ENCODE data around the gene KSR1.

GRCh38 chr17:27535178-27535928 lies 79.1 kb downstream of the KSR1 start:
- TF ChIP-seq POLR2A (IDR thresholded peaks at IDR 0.05) (no peak), CTCF (IDR thresholded peaks at IDR 0.05) (no peak)

Data from testis (tissue), 2 donors.